ENCODE measurements around the gene METTL27. TPM values are rescaled to one million over a fixed set of nuclear protein-coding genes. Genes with fewer than 3 reads are reported as not detected.

The METTL27 gene, protein sequence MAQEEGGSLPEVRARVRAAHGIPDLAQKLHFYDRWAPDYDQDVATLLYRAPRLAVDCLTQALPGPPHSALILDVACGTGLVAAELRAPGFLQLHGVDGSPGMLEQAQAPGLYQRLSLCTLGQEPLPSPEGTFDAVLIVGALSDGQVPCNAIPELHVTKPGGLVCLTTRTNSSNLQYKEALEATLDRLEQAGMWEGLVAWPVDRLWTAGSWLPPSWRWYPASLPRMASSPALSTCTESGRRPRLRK
- total RNA-seq = 10 to 100 TPM in 1 of 3 donors, 1 to 10 TPM in 2; 1.6 to 10.6 (median 7.0) TPM

DNA sequence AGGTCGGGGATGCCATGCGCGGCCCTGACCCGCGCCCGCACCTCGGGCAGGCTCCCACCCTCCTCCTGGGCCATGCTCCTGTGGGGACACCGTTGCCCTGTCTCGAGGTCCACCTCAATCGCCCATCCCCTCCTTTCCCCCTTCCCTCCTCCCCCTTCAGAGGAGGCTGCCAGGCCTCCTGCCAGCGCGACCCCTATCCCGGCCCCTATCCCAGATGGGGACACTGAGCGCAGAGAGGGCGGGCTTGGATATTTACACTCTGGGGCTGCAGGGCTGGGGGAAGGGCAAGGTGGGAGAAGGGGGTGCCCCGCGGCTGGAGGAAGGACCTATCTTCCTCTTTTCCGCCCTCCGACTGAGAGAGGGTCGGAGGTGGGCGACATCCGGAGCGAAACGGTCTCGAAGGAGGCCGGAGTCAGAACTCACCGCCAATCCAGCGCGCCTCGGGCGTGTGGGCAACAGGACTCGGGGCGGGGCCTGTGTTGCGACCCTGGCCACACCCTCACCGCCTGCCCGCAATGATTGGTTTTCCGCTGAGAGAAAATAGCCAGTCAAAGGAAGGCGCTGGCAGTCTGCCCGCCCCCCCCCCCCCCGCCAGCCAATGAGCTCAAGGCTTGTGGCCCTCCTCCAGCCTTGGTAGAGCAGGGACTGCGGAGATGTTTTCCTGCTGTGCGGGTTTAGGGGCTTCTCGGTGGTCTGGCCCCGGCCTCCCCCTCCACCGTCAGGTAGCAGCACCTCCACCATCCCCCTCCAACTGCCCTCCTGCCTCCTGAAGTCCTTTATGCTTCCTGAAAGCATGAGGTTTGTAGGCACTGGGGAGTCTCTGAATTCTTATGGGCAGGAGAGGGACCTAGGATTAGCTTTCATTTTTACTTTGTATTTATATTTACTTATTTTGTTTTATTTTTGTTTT lies at the start of gene METTL27:
TSS of gene METTL27 (minus strand) at position 450 of the 910 bp plus-strand sequence. CDS start at position 74, 376 bp downstream.
- Histone ChIP-seq H3K4me1 (no peaks in the 10 kb centered on the region), H3K36me3 (no peaks in the 10 kb centered on the region), H3K27ac (peak within 1 kb of the TSS; percentile 94), H3K27me3 (no peaks in the 10 kb centered on the region), H3K9me3 (no peaks in the 10 kb centered on the region), H3K4me3 (peak within 1 kb of the TSS; percentile 59 to 89 (median 69))
- TF ChIP-seq POLR2A (IDR thresholded peaks at IDR 0.05) = peak; percentile 69
- no peak for TF ChIP-seq CTCF (IDR thresholded peaks at IDR 0.05)
- peak in 2 of 3 donors; percentile 75 to 92 for TF ChIP-seq POLR2AphosphoS5 (IDR thresholded peaks at IDR 0.05)
- peak; percentile 94 to 95 for DNase-seq (ENCODE audit: low spot score in 2 of 2)
- intact Hi-C loops (cut with DNase I; ENCODE audit: low total_unique reads) = loop anchor here (10.0 kb wide), 1 partner anchor 238 kb away; no protein-coding TSS in a partner anchor

- peak overlapping the region in 1 of 2 donors; percentile 61 for H3K27ac ChIP-seq
- TF ChIP-seq POLR2A (IDR thresholded peaks at IDR 0.05) = no peak
- no peak for TF ChIP-seq CTCF (IDR thresholded peaks at IDR 0.05)
- TF ChIP-seq POLR2AphosphoS5 (IDR thresholded peaks at IDR 0.05) = no peak
- intact Hi-C loops (cut with DNase I; ENCODE audit: low total_unique reads) = no loop called here
Measured at GRCh38 chr7:73891178-73891885, 49.0 kb upstream of the METTL27 start.

DNA sequence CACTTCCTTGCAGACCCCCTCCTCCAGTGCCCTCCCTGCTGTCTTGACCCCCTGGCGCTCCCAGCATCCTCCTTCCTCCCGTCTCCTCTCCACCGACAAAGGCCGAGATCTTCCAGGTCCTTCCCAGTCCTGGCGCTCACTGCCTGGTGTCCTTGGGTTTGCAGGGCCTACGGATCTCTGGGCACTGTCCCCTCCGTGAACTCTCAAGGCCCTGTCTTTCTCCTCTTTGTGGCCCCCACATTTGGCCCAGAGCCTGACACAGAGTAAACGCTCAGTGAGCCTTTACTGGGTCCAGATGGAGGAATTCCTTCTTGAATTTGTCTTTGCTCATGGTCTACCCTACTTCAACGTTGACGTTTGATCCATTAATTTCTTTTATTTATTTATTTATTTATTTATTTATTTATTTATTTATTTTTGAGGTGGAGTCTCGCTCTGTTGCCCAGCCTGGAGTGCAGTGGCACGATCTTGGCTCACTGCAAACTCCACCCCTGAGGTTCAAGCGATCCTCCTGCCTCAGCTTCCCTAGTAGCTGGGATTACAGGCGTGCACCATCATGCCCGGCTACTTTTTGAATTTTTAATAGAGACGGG lies 48.3 kb upstream of the METTL27 start:
- Histone ChIP-seq H3K27me3 (no peaks in the 10 kb centered on the region), H3K36me3 (no peaks in the 10 kb centered on the region), H3K27ac (peak overlapping the region in 1 of 2 donors; percentile 51), H3K9me3 (no peaks in the 10 kb centered on the region), H3K4me1 (peaks cover 21 to 30% of the 10 kb centered on the region in 2 donors), H3K4me3 (no peak overlapping the region)
- no peak for TF ChIP-seq POLR2A (IDR thresholded peaks at IDR 0.05)
- no peak for TF ChIP-seq POLR2AphosphoS5 (IDR thresholded peaks at IDR 0.05)
- TF ChIP-seq CTCF (IDR thresholded peaks at IDR 0.05) = no peak
- DNase-seq (ENCODE audit: low spot score in 2 of 2) = no peak
- intact Hi-C loops (cut with DNase I; ENCODE audit: low total_unique reads) = no loop called here

More at GRCh38 chr7:73891178-73891885, 49.0 kb upstream of the METTL27 start:
- no peak overlapping the region for H3K4me3 ChIP-seq
- no peaks in the 10 kb centered on the region for H3K36me3 ChIP-seq
- H3K9me3 ChIP-seq = no peaks in the 10 kb centered on the region
- H3K27me3 ChIP-seq = no peaks in the 10 kb centered on the region
- DNase-seq (ENCODE audit: low spot score in 2 of 2) = no peak
- peaks cover 18 to 30% of the 10 kb centered on the region in 2 donors for H3K4me1 ChIP-seq

GRCh38 chr7:73888959-73889358 lies 46.6 kb upstream of the METTL27 start:
- peaks cover 17 to 21% of the 10 kb centered on the region in 2 donors for H3K4me1 ChIP-seq
- no peak for TF ChIP-seq CTCF (IDR thresholded peaks at IDR 0.05)
- TF ChIP-seq POLR2AphosphoS5 (IDR thresholded peaks at IDR 0.05) = no peak
- TF ChIP-seq POLR2A (IDR thresholded peaks at IDR 0.05) = no peak
- no peaks in the 10 kb centered on the region for H3K9me3 ChIP-seq
- intact Hi-C loops (cut with DNase I; ENCODE audit: low total_unique reads) = no loop called here
- H3K27me3 ChIP-seq = no peaks in the 10 kb centered on the region
- DNase-seq (ENCODE audit: low spot score in 2 of 2) = no peak
- H3K4me3 ChIP-seq = no peak overlapping the region
- no peaks in the 10 kb centered on the region for H3K36me3 ChIP-seq
- H3K27ac ChIP-seq = no peak overlapping the region
